Measurements from ENCODE around the gene NOM1. TPM values are rescaled to one million over a fixed set of nuclear protein-coding genes. Genes with fewer than 3 reads are reported as not detected.

NOM1 gene
- total RNA-seq, 2 experiments from 2014 or later: 27.2 to 29.8 TPM

Other genes with a start within 250 kb of the NOM1 start
- 10 to 100 TPM; 73.2 to 73.6 TPM for gene LMBR1, start 56.5 kb upstream of the NOM1 start, total RNA-seq
- not detected for gene MNX1, start 61.0 kb downstream of the NOM1 start, total RNA-seq
- 10 to 100 TPM; 51.7 to 52.1 TPM for gene UBE3C, start 189.2 kb downstream of the NOM1 start, total RNA-seq

Measured in activated naive CD8-positive, alpha-beta T cell treated with anti-CD3 and anti-CD28 coated beads, Interleukin-2, amount 10 ng/mL, durations not matched to agents 7 days and 5 days (primary cell).